Liver (tissue), 3 donors: ENCODE data around the gene FLRT2.

Source experiments
- NR2F2 ChIP-seq: IDR thresholded peaks from 2 replicates; pipeline ENCODE4 v1.6.1; 2016; ENCODE audit warnings: antibody characterized with exemption
- RAD21 ChIP-seq, 2 donors: IDR thresholded peaks; 2 replicates each; pipeline ENCODE4 v1.6.1; 2016; ENCODE audit warnings: antibody characterized with exemption in 2 of 2, mild to moderate bottlenecking in 2 of 2
- RXRA ChIP-seq, 2 donors: IDR thresholded peaks; 2 replicates each; pipeline ENCODE4 v1.6.1; 2017 to 2018; ENCODE audit warnings: antibody characterized with exemption in 2 of 2, mild to moderate bottlenecking in 1 of 2
- SP1 ChIP-seq: IDR thresholded peaks from 2 replicates; pipeline ENCODE4 v1.6.1; 2018; ENCODE audit warnings: antibody characterized with exemption, mild to moderate bottlenecking
- TAF1 ChIP-seq: conservative IDR thresholded peaks from 2 replicates; pipeline ENCODE4 v1.6.1; 2016; ENCODE audit warnings: antibody characterized with exemption, mild to moderate bottlenecking
- TF ChIP-seq, protein P1 (sequence below): IDR thresholded peaks from 2 replicates; pipeline ENCODE4 v1.6.1; 2016; ENCODE audit warnings: antibody characterized with exemption
- TF ChIP-seq, protein P2 (sequence below): fragments of 150-350 bp; IDR thresholded peaks from 2 replicates; pipeline ENCODE4 v1.5.1; 2017; ENCODE audit warnings: improper control_type of control experiment, low read depth, low read length; ENCODE audit not compliant: missing input control
- TF ChIP-seq, protein P3 (sequence below): IDR thresholded peaks from 2 replicates; pipeline ENCODE4 v1.6.1; 2016; ENCODE audit warnings: antibody characterized with exemption, mild to moderate bottlenecking
- donor health status: healthy.
- donor health status: healthy.

DNA sequence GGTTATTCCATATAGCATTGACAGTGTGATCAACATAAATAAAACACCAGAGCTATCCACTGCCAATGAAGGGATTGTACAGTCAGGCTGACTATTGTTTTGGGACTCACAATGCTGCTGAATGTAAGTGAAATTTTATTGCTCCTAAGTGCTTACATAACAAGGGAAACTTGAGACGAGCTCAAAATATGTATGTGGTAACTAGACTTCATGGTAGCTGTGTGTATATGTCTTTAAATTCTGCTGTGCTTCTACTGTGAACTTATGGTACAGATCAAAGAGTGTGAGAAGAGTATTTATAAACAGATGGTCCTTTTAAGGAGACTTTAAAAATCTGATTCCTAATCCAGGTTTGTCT is 6.9 kb downstream of the FLRT2 start:
- TF ChIP-seq TAF1 = no peak
- TF ChIP-seq, protein P1, sequence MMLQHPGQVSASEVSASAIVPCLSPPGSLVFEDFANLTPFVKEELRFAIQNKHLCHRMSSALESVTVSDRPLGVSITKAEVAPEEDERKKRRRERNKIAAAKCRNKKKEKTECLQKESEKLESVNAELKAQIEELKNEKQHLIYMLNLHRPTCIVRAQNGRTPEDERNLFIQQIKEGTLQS = no peak
- TF ChIP-seq, protein P2, sequence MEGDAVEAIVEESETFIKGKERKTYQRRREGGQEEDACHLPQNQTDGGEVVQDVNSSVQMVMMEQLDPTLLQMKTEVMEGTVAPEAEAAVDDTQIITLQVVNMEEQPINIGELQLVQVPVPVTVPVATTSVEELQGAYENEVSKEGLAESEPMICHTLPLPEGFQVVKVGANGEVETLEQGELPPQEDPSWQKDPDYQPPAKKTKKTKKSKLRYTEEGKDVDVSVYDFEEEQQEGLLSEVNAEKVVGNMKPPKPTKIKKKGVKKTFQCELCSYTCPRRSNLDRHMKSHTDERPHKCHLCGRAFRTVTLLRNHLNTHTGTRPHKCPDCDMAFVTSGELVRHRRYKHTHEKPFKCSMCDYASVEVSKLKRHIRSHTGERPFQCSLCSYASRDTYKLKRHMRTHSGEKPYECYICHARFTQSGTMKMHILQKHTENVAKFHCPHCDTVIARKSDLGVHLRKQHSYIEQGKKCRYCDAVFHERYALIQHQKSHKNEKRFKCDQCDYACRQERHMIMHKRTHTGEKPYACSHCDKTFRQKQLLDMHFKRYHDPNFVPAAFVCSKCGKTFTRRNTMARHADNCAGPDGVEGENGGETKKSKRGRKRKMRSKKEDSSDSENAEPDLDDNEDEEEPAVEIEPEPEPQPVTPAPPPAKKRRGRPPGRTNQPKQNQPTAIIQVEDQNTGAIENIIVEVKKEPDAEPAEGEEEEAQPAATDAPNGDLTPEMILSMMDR = no peak
- TF ChIP-seq RAD21 (IDR thresholded peaks at IDR 0.05) = no peak
- TF ChIP-seq, protein P3, sequence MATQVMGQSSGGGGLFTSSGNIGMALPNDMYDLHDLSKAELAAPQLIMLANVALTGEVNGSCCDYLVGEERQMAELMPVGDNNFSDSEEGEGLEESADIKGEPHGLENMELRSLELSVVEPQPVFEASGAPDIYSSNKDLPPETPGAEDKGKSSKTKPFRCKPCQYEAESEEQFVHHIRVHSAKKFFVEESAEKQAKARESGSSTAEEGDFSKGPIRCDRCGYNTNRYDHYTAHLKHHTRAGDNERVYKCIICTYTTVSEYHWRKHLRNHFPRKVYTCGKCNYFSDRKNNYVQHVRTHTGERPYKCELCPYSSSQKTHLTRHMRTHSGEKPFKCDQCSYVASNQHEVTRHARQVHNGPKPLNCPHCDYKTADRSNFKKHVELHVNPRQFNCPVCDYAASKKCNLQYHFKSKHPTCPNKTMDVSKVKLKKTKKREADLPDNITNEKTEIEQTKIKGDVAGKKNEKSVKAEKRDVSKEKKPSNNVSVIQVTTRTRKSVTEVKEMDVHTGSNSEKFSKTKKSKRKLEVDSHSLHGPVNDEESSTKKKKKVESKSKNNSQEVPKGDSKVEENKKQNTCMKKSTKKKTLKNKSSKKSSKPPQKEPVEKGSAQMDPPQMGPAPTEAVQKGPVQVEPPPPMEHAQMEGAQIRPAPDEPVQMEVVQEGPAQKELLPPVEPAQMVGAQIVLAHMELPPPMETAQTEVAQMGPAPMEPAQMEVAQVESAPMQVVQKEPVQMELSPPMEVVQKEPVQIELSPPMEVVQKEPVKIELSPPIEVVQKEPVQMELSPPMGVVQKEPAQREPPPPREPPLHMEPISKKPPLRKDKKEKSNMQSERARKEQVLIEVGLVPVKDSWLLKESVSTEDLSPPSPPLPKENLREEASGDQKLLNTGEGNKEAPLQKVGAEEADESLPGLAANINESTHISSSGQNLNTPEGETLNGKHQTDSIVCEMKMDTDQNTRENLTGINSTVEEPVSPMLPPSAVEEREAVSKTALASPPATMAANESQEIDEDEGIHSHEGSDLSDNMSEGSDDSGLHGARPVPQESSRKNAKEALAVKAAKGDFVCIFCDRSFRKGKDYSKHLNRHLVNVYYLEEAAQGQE = no peak
- TF ChIP-seq SP1 = no peak
- TF ChIP-seq RXRA (IDR thresholded peaks at IDR 0.05) = no peak
- TF ChIP-seq NR2F2 = no peak
